Measurements from ENCODE around the gene SNAP23. TPM values are rescaled to one million over a fixed set of nuclear protein-coding genes. Genes with fewer than 3 reads are reported as not detected.

Gene SNAP23
- total and polyA plus RNA-seq, 2 of the 8 experiments (the other 6 are each of a cell fraction or from before 2014, with no cell fraction given), result 58.0 to 72.8 TPM

DNA sequence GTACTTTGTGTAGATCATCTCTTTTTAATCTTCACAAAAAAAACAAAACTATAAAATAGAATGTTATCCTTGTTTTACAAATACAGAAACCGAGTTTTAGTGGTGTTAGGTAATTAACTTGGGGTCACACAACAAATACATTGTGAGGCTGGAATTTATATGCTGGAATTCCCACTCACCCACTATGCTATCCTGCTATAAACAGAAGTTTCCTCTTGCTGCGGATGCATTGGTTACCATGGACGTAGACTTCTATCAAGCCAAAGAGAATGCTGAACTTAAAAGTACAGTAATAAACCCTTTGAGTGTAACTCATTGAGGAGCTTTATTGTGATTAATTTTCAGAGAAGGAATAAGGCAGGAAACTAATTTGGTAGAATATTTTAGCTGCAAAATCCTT is 9.2 kb downstream of the SNAP23 start:
- Histone ChIP-seq H3K79me1 (ENCODE audit: low read depth, low read length) (peaks cover 5% of the 10 kb centered on the region), H3K27me3 (replicated peaks in 1 of 4; ENCODE audit: control insufficient read depth in 3 of 4, extremely low read depth in 1 of 4, insufficient read depth in 3 of 4, low read length in 3 of 4) (no peaks in the 10 kb centered on the region), H4K8ac (ENCODE audit: extremely low read depth, insufficient read depth, low read length) (no peak overlapping the region), H4K20me1 (replicated peaks in 1 of 2; ENCODE audit: control insufficient read depth in 1 of 2, insufficient read depth in 2 of 2, low read length in 2 of 2) (no peaks in the 10 kb centered on the region), H3K4me1 (replicated peaks in 1 of 4; ENCODE audit: control insufficient read depth in 3 of 4, insufficient read depth in 4 of 4, low read length in 3 of 4) (no peaks in the 10 kb centered on the region; a peak in 2 of 7 replicates), H3K4me3 (ENCODE audit: extremely low read depth in 1 of 4, insufficient read depth in 2 of 4, low read depth in 3 of 4, low read length in 4 of 4) (no peak overlapping the region), H3K27ac (ENCODE audit: low read depth, low read length) (no peak overlapping the region), H4K5ac (ENCODE audit: insufficient read length, low read depth, low read length) (no peak overlapping the region), H3K79me2 (ENCODE audit: control insufficient read depth in 1 of 2, insufficient read depth in 2 of 2, low read length in 2 of 2) (peaks cover 0 to 45% of the 10 kb centered on the region in 2 experiments; a peak in 3 of 4 replicates), H2AK5ac (ENCODE audit: low read depth, low read length) (no peak overlapping the region), H2BK12ac (ENCODE audit: low read depth, low read length) (no peak overlapping the region), H2BK5ac (ENCODE audit: low read depth, low read length) (no peak overlapping the region), H3K4me2 (ENCODE audit: insufficient read depth in 1 of 2, low read depth in 2 of 2, low read length in 2 of 2) (no peak overlapping the region), H3K23me2 (ENCODE audit: low read depth, low read length) (no peaks in the 10 kb centered on the region), H3K9ac (replicated peaks in 1 of 4; ENCODE audit: extremely low read depth in 1 of 4, low read depth in 3 of 4, low read length in 3 of 4) (no peak overlapping the region), H2BK120ac (replicated peaks; ENCODE audit: low read depth, low read length) (no peak overlapping the region), H3K36me3 (ENCODE audit: control insufficient read depth in 2 of 4, insufficient read depth in 4 of 4, low read length in 3 of 4) (no peaks in the 10 kb centered on the region), H3K56ac (replicated peaks; ENCODE audit: insufficient read length, low read depth, low read length) (no peak overlapping the region), H3K18ac (ENCODE audit: extremely low read depth, low read length) (no peak overlapping the region), H3K4ac (replicated peaks; ENCODE audit: insufficient read length, low read depth, low read length) (no peak overlapping the region), H4K91ac (replicated peaks; ENCODE audit: insufficient read length, low read length) (no peak overlapping the region), H2BK20ac (ENCODE audit: low read length) (no peak overlapping the region), H3K14ac (ENCODE audit: insufficient read length) (no peak overlapping the region), H3K9me3 (ENCODE audit: insufficient read depth in 2 of 2, low read depth in 1 of 2, low read length in 1 of 2) (no peaks in the 10 kb centered on the region), H2BK15ac (ENCODE audit: low read length) (no peak overlapping the region), H2AFZ (ENCODE audit: low read length) (no peak overlapping the region), H3K23ac (ENCODE audit: insufficient read length) (no peak overlapping the region)
- WGBS, 2 experiments (ENCODE audit: extremely low coverage in 1 of 2, insufficient coverage in 1 of 2, insufficient read length in 1 of 2, insufficient replicate concordance in 2 of 2, low coverage in 1 of 2, low lambda C conversion rate in 2 of 2, missing lambda C conversion rate in 1 of 2), result 88% methylated on average over 3 of the region's 3 CpGs; no CpG with 5 or more reads in 1 of the 2 experiments
- DNase-seq (ENCODE audit: low read depth in 1 of 2, low spot score in 2 of 2) (no peak), FAIRE-seq (no peak)
- no peak for TF ChIP-seq YY1 (IDR thresholded peaks at IDR 0.05; ENCODE audit: low read depth, low read length)
- no peak for TF ChIP-seq ZNF274 (IDR thresholded peaks at IDR 0.05; ENCODE audit: borderline replicate concordance, extremely low read depth, low read length)
- TF ChIP-seq FOSL1 (IDR thresholded peaks at IDR 0.05; ENCODE audit: insufficient read depth, low read depth, low read length), result no peak
- no peak for TF ChIP-seq JUND (IDR thresholded peaks at IDR 0.05; ENCODE audit: low read length)
- no peak for TF ChIP-seq TCF12 (IDR thresholded peaks at IDR 0.05; ENCODE audit: low read depth, low read length)
- TF ChIP-seq CHD2 (IDR thresholded peaks at IDR 0.05; ENCODE audit: low read length), result no peak
- TF ChIP-seq HDAC6 (IDR thresholded peaks at IDR 0.05; ENCODE audit: low read depth, low read length), result no peak
- no peak for TF ChIP-seq TAF1 (IDR thresholded peaks at IDR 0.05; ENCODE audit: low read depth, low read length)
- TF ChIP-seq ATF2 (IDR thresholded peaks at IDR 0.05; ENCODE audit: low read length), result no peak
- TF ChIP-seq CREB1 (IDR thresholded peaks at IDR 0.05), result no peak
- TF ChIP-seq CBX8 (IDR thresholded peaks at IDR 0.05; ENCODE audit: borderline replicate concordance, low read depth, low read length), result no peak
- TF ChIP-seq KDM5A (IDR thresholded peaks at IDR 0.05; ENCODE audit: low read length), result no peak
- POLR2A ChIA-PET (ENCODE audit: partially characterized antibody), result interaction anchor here (0.6 to 1.8 kb wide), 3 partner anchors 14 to 961 kb away, joined by 3 to 5 read pairs (median 4); partner anchors contain the start of genes RPAP1 and ZNF106
- CTCF ChIA-PET (ENCODE audit: partially characterized antibody), result interaction anchor here (0.5 to 2.4 kb wide), 6 partner anchors 145 to 1516 kb away, joined by 3 to 10 read pairs (median 4); no protein-coding TSS in a partner anchor

All from H1 (cell line).